Mucosa of descending colon (tissue), 3 donors: ENCODE data around the gene RHOJ. TPM values are rescaled to one million over a fixed set of nuclear protein-coding genes. Genes with fewer than 3 reads are reported as not detected.

ENCODE experiments used
- ATAC-seq: fragments of 200-7000 bp; cut with Tn5 transposase; one replicate; pipeline ENCODE4 v1.9.1; 2020; ENCODE audit warnings: mild to moderate bottlenecking, moderate library complexity
- DNase-seq, 3 donors: peaks; one replicate each; pipeline ENCODE4 v3.0.0-alpha.2; 2020
- H3K36me3 ChIP-seq: fragments of 200-600 bp; one replicate; pipeline ENCODE4 v1.8.0; 2021; ENCODE audit warnings: low read depth, mild to moderate bottlenecking
- H3K4me1 ChIP-seq: fragments of 200-600 bp; one replicate; pipeline ENCODE4 v1.8.0; 2021; ENCODE audit warnings: low read depth, mild to moderate bottlenecking
- H3K4me3 ChIP-seq: fragments of 200-600 bp; one replicate; pipeline ENCODE4 v1.8.0; 2021; ENCODE audit warnings: mild to moderate bottlenecking
- H3K9me3 ChIP-seq: fragments of 200-600 bp; one replicate; pipeline ENCODE4 v1.8.0; 2021; ENCODE audit warnings: mild to moderate bottlenecking
- CTCF ChIP-seq: fragments of 200-600 bp; IDR thresholded peaks from one replicate; pipeline ENCODE4 v1.8.0; 2022; ENCODE audit warnings: antibody characterized with exemption, mild to moderate bottlenecking
- intact Hi-C, 2 donors: fragments of 100-400 bp; cut with DNase I in 1 of 2; cut with micrococcal nuclease in 1 of 2; formaldehyde crosslinking; loops; one replicate each; pipeline versions ENCODE4 v1.11.0 to v1.11.1; 2022; cut with DNase I, micrococcal nuclease
- total RNA-seq, 3 donors: library from RNA; stranded (reverse); fragmentation: NEBNext Ultra II Directional in 2 of 3; extraction: Animal tissue kit (Norgen Biotek cat#: 25700) in 2 of 3; gene quantifications; one replicate each; pipeline versions ENCODE4 v1.2.1 to v1.2.4, GENCODE V29; 2021 to 2023
- donor health status: DM: no; HTN: no; CAD: no; lungs with moderate emphysema.
- donor health status: DM: no; HTN: no; CAD: no.
- donor health status: DM: no; HTN: yes; CAD: no.

Gene RHOJ
- total RNA-seq, 3 donors from 2014 or later: 3.3 to 19.1 (median 6.4) TPM

DNA sequence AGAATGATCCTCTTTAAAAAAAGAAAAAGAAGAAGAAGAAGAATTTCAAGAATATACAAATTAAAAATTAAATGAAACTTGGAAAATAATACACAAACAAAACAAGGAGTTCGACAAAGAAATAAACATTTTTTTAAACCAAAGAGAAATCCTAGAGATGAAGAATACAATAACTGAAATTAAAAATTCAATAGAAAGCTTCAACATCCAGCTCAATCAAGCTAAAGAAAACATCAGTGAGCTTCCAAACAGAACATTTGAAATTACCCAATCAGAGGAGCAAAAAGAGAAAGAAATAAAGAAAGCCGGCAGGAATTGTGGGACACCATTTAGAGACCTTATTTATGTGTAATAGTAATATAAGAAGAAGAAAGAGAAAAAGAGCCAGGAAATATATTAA is 37.2 kb upstream of the RHOJ start:
- H3K4me1 ChIP-seq: no peaks in the 10 kb centered on the region
- no peak overlapping the region for H3K4me3 ChIP-seq

DNA sequence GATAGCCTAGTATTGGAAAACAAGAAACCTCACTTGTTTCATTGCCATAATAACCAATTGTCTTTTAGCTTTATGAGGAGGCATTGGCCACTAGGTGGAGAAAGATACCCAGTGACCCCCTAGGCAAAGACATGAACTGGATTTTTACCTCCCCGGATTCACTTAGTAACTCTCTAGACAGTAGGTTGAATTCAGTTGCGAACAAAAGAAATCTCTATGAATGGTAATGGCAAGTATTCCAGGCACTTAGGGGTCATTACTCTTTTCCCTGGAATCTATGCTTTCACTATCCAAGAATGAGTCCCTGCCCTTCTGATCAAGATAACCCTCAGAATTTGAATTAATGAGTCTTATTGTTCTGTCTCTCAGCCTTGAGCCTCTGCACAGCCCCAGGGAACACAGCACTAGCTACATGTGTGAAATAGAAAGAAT is 29.5 kb upstream of the RHOJ start:
- TF ChIP-seq CTCF: no peak
- intact Hi-C loops: loop anchor here in 1 of 2 donors (5.0 kb wide), 1 partner anchor 98 kb away; no protein-coding TSS in a partner anchor
- peak in 1 of 3 donors; percentile 15 for DNase-seq

More for the DNA sequence above, 37.2 kb upstream of the RHOJ start:
- no peak for ATAC-seq
- TF ChIP-seq CTCF: no peak
- intact Hi-C loops: no loop called here
- peaks cover 5% of the 10 kb centered on the region for H3K9me3 ChIP-seq
- H3K36me3 ChIP-seq: no peaks in the 10 kb centered on the region
- DNase-seq: no peak

DNA sequence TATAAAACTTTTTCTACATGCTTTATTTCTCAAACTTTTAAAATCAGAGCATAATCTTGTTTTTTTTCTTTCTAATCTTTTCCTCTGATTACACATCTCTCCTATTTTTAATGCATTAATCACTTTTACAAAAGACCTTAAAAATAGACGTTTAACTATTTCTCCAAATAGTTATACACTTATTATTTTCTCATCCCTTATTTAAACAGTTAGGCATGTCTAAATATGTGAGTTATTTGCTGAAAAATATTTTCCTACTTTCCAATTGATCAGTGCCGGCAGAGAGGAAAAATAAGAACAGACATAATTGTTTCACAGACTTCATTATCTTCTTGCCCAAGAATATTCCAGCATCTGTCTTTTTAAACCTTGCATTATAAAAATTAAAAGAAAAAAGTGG is 28.7 kb upstream of the RHOJ start:
- no peak overlapping the region for H3K4me3 ChIP-seq
- no peak for ATAC-seq
- TF ChIP-seq CTCF: no peak
- no peaks in the 10 kb centered on the region for H3K36me3 ChIP-seq
- intact Hi-C loops: loop anchor here in 1 of 2 donors (5.0 kb wide), 1 partner anchor 97 kb away; no protein-coding TSS in a partner anchor
- no peaks in the 10 kb centered on the region for H3K9me3 ChIP-seq
- H3K4me1 ChIP-seq: no peaks in the 10 kb centered on the region
- no peak for DNase-seq

More for the DNA sequence above, 29.5 kb upstream of the RHOJ start:
- Histone ChIP-seq H3K4me3 (no peak overlapping the region), H3K4me1 (no peaks in the 10 kb centered on the region), H3K9me3 (no peaks in the 10 kb centered on the region), H3K36me3 (no peaks in the 10 kb centered on the region)
- ATAC-seq: no peak

- TF ChIP-seq CTCF: no peak
- H3K4me1 ChIP-seq: no peaks in the 10 kb centered on the region
- H3K9me3 ChIP-seq: no peaks in the 10 kb centered on the region
- intact Hi-C loops: loop anchor here in 1 of 2 donors (5.0 kb wide), 1 partner anchor 93 kb away; no protein-coding TSS in a partner anchor
- DNase-seq (no peak), ATAC-seq (no peak)
- no peak overlapping the region for H3K4me3 ChIP-seq
- no peaks in the 10 kb centered on the region for H3K36me3 ChIP-seq
Measured at GRCh38 chr14:63178912-63179311, 25.3 kb upstream of the RHOJ start.

DNA sequence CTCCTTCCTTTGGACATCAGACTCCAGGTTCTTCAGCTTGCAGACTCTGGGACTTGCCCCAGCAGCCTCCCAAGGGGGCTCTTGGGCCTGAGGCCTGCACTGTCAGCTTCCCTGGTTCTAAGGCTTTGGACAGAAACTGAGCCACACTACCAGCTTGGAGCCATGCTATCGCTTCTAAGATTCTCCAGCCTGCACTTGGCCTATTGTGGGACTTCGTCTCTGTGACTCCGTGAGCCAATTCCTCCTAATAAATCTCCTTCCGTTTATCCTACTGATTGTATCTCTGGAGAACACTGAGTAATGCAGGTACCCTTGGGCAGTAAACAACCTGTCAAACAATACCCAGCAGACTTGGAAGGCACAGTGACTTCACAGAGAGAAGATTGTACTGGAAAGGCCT is 24.9 kb upstream of the RHOJ start:
- H3K4me3 ChIP-seq: no peak overlapping the region
- DNase-seq: no peak
- H3K9me3 ChIP-seq: no peaks in the 10 kb centered on the region
- H3K4me1 ChIP-seq: no peaks in the 10 kb centered on the region
- ATAC-seq: no peak
- TF ChIP-seq CTCF: no peak
- intact Hi-C loops: loop anchor here in 1 of 2 donors (5.0 kb wide), 1 partner anchor 93 kb away; no protein-coding TSS in a partner anchor
- H3K36me3 ChIP-seq: no peaks in the 10 kb centered on the region

DNA sequence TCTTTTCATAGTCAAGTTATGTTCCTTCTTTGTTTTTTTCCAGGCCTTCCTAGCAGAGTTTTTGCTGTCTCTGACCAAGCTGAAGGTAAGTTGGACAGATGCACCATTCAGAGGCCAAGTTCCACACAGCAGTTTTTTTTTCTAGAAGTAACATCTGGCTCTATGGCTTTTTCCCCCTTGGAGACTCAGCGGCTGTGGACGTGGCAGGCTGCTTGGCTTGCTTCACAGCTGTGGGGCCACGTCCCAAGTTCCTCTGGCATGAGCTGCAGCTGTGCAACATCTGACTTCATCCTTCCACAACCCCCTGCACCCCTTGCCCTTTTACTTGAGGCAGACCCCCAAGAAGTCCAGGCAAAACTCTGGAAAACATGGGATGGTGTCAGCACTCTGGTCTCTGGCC is 24.2 kb upstream of the RHOJ start:
- intact Hi-C loops: no loop called here
- no peak for TF ChIP-seq CTCF
- no peak for ATAC-seq
- Histone ChIP-seq H3K4me3 (no peak overlapping the region), H3K9me3 (no peaks in the 10 kb centered on the region), H3K36me3 (no peaks in the 10 kb centered on the region), H3K4me1 (no peaks in the 10 kb centered on the region)
- no peak for DNase-seq
